Hematopoietic multipotent progenitor cell (in vitro differentiated cells): Measurements from ENCODE around the gene GRK3. TPM values are rescaled to one million over a fixed set of nuclear protein-coding genes. Genes with fewer than 3 reads are reported as not detected.
A peak's percentile ranks its signal among the peaks of the same experiment; 100 is the strongest.

Experiments used
- DNase-seq, 3 donors: peaks; one replicate each; pipeline ENCODE4 v3.0.0-alpha.2; 2011 to 2015; ENCODE audit warnings: low read depth in 2 of 3, low spot score in 2 of 3
- small RNA-seq: library from RNA; depleted of rRNA; stranded (forward); fragments of <200 nt; gene quantifications from one replicate; pipeline ENCODE3, GENCODE V24; 2012
- total RNA-seq: library from RNA; depleted of rRNA; stranded (reverse); fragments of >200 nt; gene quantifications from one replicate; pipeline ENCODE4 v1.2.3, GENCODE V29; 2012

The GRK3 gene
- total RNA-seq, 1 donor: 8.3 TPM

- no peak for DNase-seq
Measured at GRCh38 chr22:25775531-25775930, 211.1 kb downstream of the GRK3 start.

GRCh38 chr22:25777411-25777810, 212.9 kb downstream of the GRK3 start:
- DNase-seq: no peak

- peak in 1 of 3 donors; percentile 28 for DNase-seq
Measured at GRCh38 chr22:25777870-25778269, 213.4 kb downstream of the GRK3 start.

Small RNAs within 50 kb of the gene (small RNA-seq; reads per million reads assigned to genes)
- gene RNA5SP494: not detected

Other genes starting within 250 kb of the GRK3 start
- gene MYO18B, start 177.5 kb downstream of the GRK3 start, total RNA-seq: 0.54 TPM